Left lobe of liver (tissue), 2 donors: ENCODE data around the gene ZNF606. TPM values are rescaled to one million over a fixed set of nuclear protein-coding genes. Genes with fewer than 3 reads are reported as not detected.
A peak's percentile ranks its signal among the peaks of the same experiment; 100 is the strongest.

Source experiments
- ATAC-seq: fragments of 200-7000 bp; cut with Tn5 transposase; one replicate; pipeline ENCODE4 v1.9.1; 2020; ENCODE audit warnings: mild to moderate bottlenecking, moderate library complexity
- DNase-seq: peaks from one replicate; pipeline ENCODE4 v3.0.0-alpha.2; 2020; ENCODE audit warnings: low spot score
- total RNA-seq: library from RNA; stranded (reverse); gene quantifications from one replicate; pipeline ENCODE4 v1.2.1, GENCODE V29; 2021
- donor health status: DM: no; HTN: no; CAD: no; lungs with moderate emphysema.
- donor health status: DM: no; HTN: yes; CAD: no.

Gene ZNF606
- total RNA-seq = 9.2 TPM

GRCh38 chr19:58002384-58003173 lies at the start of gene ZNF606:
TSS of gene ZNF606 (minus strand) at chr19:58002820. CDS start at chr19:58001319, 1,501 bp downstream.
- peak; percentile 90 for DNase-seq
- ATAC-seq = peak; percentile 99

- ATAC-seq (no peak), DNase-seq (no peak)
These were observed 49.6 kb upstream of the ZNF606 start for GRCh38 chr19:58052256-58052655.

GRCh38 chr19:58047672-58048071 lies 45.1 kb upstream of the ZNF606 start:
- ATAC-seq (no peak), DNase-seq (no peak)

GRCh38 chr19:58046856-58047255 lies 44.2 kb upstream of the ZNF606 start:
- no peak for ATAC-seq
- DNase-seq = no peak

GRCh38 chr19:58045411-58046050 lies 42.9 kb upstream of the ZNF606 start:
- DNase-seq (no peak), ATAC-seq (no peak)

GRCh38 chr19:58044886-58045285 lies 42.3 kb upstream of the ZNF606 start:
- no peak for DNase-seq
- no peak for ATAC-seq

- ATAC-seq = no peak
- DNase-seq = no peak
These were observed 41.8 kb upstream of the ZNF606 start for GRCh38 chr19:58044391-58044790.

- DNase-seq (no peak), ATAC-seq (no peak)
These were observed 40.1 kb upstream of the ZNF606 start for GRCh38 chr19:58042495-58043340.

GRCh38 chr19:58040751-58041525 lies 38.3 kb upstream of the ZNF606 start:
- ATAC-seq (no peak), DNase-seq (no peak)

- ATAC-seq (no peak), DNase-seq (no peak)
These were observed 36.1 kb upstream of the ZNF606 start for GRCh38 chr19:58038688-58039204.

GRCh38 chr19:58037927-58038687 lies 35.5 kb upstream of the ZNF606 start:
- DNase-seq (no peak), ATAC-seq (no peak)

- no peak for DNase-seq
- no peak for ATAC-seq
These were observed 33.2 kb upstream of the ZNF606 start for GRCh38 chr19:58035863-58036262.

GRCh38 chr19:58034477-58034793 lies 31.8 kb upstream of the ZNF606 start:
- no peak for ATAC-seq
- DNase-seq = no peak

- ATAC-seq (peak; percentile 87), DNase-seq (peak; percentile 71)
These were observed 31.3 kb upstream of the ZNF606 start, which contains the start of gene ZSCAN1 for GRCh38 chr19:58033741-58034476. TSS of gene ZSCAN1 (plus strand) at chr19:58034025. CDS start at chr19:58037837, 3,812 bp downstream.

GRCh38 chr19:58024661-58025060 lies 22.0 kb upstream of the ZNF606 start:
- ATAC-seq (no peak), DNase-seq (no peak)

GRCh38 chr19:58022283-58022660 lies 19.7 kb upstream of the ZNF606 start:
- DNase-seq (no peak), ATAC-seq (no peak)

- DNase-seq = no peak
- peak; percentile 71 for ATAC-seq
These were observed 19.1 kb upstream of the ZNF606 start for GRCh38 chr19:58021541-58022282.

- DNase-seq (no peak), ATAC-seq (no peak)
These were observed 17.5 kb upstream of the ZNF606 start for GRCh38 chr19:58020129-58020528.
